Measurements from ENCODE around the gene ZFHX3.

ZFHX3 gene

GRCh38 chr16:72921620-72922019 is 126.3 kb downstream of the ZFHX3 start:
- H3K4me3 ChIP-seq (replicated peaks in 1 of 2; ENCODE audit: low read depth in 2 of 2, low read length in 2 of 2), result no peak overlapping the region
- peak; percentile 25 to 79 for DNase-seq (ENCODE audit: low read depth in 2 of 2)
- no peak for TF ChIP-seq CTCF (IDR thresholded peaks at IDR 0.05; ENCODE audit: low read depth, low read length)

GRCh38 chr16:72921106-72921505 is 126.8 kb downstream of the ZFHX3 start:
- DNase-seq (ENCODE audit: low read depth in 2 of 2), result no peak
- no peak for TF ChIP-seq CTCF (IDR thresholded peaks at IDR 0.05; ENCODE audit: low read depth, low read length)
- H3K4me3 ChIP-seq (replicated peaks in 1 of 2; ENCODE audit: low read depth in 2 of 2, low read length in 2 of 2), result no peak overlapping the region

GRCh38 chr16:72917051-72917450 is 130.9 kb downstream of the ZFHX3 start:
- no peak overlapping the region for H3K4me3 ChIP-seq (replicated peaks in 1 of 2; ENCODE audit: low read depth in 2 of 2, low read length in 2 of 2)
- DNase-seq (ENCODE audit: low read depth in 2 of 2), result no peak
- TF ChIP-seq CTCF (IDR thresholded peaks at IDR 0.05; ENCODE audit: low read depth, low read length), result no peak

GRCh38 chr16:72915331-72915730 is 132.6 kb downstream of the ZFHX3 start:
- H3K4me3 ChIP-seq (replicated peaks in 1 of 2; ENCODE audit: low read depth in 2 of 2, low read length in 2 of 2), result no peak overlapping the region
- DNase-seq (ENCODE audit: low read depth in 2 of 2), result no peak

GRCh38 chr16:72913551-72913950 is 134.4 kb downstream of the ZFHX3 start:
- H3K4me3 ChIP-seq (replicated peaks in 1 of 2; ENCODE audit: low read depth in 2 of 2, low read length in 2 of 2), result no peak overlapping the region
- DNase-seq (ENCODE audit: low read depth in 2 of 2), result no peak
- TF ChIP-seq CTCF (IDR thresholded peaks at IDR 0.05; ENCODE audit: low read depth, low read length), result no peak

More at GRCh38 chr16:72915331-72915730, 132.6 kb downstream of the ZFHX3 start:
- no peak for TF ChIP-seq CTCF (IDR thresholded peaks at IDR 0.05; ENCODE audit: low read depth, low read length)

GRCh38 chr16:72911971-72912370 is 136.0 kb downstream of the ZFHX3 start:
- no peak for TF ChIP-seq CTCF (IDR thresholded peaks at IDR 0.05; ENCODE audit: low read depth, low read length)
- DNase-seq (ENCODE audit: low read depth in 2 of 2), result no peak
- no peak overlapping the region for H3K4me3 ChIP-seq (replicated peaks in 1 of 2; ENCODE audit: low read depth in 2 of 2, low read length in 2 of 2)

GRCh38 chr16:72910875-72911274 is 137.1 kb downstream of the ZFHX3 start:
- no peak for DNase-seq (ENCODE audit: low read depth in 2 of 2)
- no peak for TF ChIP-seq CTCF (IDR thresholded peaks at IDR 0.05; ENCODE audit: low read depth, low read length)
- H3K4me3 ChIP-seq (replicated peaks in 1 of 2; ENCODE audit: low read depth in 2 of 2, low read length in 2 of 2), result no peak overlapping the region
